ENCODE data around the gene ELOVL5.

ELOVL5 gene

DNA sequence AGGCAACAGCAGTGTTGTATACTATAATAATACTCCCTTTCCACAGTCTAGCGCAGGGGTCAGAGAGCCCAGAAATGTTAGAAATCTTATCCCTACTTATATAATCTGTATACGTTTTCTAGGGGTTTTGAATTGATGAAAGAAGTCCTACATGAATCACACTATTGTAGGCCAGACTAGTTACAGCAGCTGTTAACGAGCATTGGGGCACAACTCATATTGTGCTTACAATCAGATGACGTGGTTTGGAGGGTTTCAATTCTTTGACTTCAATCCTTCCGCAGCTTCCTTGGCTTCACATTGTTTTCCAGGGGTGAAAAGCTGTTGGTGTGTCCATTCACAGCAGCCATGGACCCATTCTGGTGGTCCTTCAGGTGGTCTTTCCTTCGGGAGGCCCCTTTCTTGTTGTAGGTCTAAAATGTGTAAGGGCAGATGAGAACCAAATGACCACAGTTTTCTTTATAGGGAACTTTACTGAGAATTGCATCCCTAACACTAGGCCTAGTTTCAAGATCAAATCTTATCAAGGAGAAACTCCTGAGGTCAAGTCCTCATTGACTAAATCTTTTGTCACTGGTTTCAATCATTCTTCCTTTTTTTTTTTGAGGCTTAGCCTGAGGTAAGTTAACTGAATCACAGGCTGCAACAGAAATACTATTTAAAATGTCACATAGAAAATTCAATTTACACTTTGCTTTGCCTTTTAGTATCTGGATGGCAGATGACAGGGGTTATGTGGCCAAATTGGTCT lies 79.7 kb downstream of the ELOVL5 start:
- no peak for DNase-seq

DNA sequence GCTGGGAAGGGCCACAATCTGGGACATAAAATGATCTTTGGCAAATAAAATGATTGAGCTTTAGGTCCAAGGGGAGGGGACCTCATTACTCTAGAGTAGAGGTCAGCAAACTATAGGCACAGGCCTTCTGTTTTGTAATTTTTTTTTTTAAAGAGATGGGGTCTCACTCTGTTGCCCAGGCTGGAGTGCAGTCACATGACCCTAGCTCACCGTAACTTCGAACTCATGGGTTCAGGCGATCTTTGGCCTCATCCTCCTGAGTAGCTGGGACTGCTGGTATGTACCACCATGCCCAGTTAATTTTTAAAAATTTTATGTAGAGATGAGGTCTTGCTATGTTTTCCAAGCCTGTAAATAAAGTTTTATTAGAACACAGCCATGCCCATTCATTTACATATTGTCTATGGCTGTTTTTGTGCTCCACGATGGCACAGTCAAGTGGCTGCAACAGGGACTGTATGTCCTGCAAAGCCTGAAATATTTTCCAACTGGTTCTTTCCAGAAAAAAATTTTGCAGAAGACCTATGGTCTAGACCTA lies 82.1 kb downstream of the ELOVL5 start:
- no peak for DNase-seq

GRCh38 chr6:53264915-53265607 lies 83.7 kb downstream of the ELOVL5 start:
- DNase-seq = no peak

GRCh38 chr6:53264337-53264736 lies 84.4 kb downstream of the ELOVL5 start:
- DNase-seq = no peak

- DNase-seq = no peak
Measured at GRCh38 chr6:53263917-53264316, 84.8 kb downstream of the ELOVL5 start.

GRCh38 chr6:53259860-53260580 lies 88.7 kb downstream of the ELOVL5 start:
- DNase-seq = no peak

DNA sequence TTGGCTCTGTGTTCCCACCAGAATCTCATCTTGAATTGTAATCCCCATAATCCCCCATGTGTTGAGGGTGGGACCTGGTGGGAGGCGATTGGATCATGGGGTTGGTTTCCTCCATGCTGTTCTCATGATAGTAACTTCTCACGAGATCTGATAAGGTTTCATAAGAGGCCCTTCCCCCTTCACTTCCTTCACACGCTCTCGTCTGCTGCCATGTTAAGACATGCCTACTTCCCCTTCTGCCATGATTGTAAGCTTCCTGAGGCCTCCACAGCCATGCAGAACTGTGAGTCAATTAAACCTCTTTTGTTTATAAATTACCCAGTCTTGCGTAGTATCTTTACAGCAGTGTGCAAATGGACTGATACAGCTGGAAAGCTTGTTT lies 90.0 kb downstream of the ELOVL5 start:
- DNase-seq = no peak

DNA sequence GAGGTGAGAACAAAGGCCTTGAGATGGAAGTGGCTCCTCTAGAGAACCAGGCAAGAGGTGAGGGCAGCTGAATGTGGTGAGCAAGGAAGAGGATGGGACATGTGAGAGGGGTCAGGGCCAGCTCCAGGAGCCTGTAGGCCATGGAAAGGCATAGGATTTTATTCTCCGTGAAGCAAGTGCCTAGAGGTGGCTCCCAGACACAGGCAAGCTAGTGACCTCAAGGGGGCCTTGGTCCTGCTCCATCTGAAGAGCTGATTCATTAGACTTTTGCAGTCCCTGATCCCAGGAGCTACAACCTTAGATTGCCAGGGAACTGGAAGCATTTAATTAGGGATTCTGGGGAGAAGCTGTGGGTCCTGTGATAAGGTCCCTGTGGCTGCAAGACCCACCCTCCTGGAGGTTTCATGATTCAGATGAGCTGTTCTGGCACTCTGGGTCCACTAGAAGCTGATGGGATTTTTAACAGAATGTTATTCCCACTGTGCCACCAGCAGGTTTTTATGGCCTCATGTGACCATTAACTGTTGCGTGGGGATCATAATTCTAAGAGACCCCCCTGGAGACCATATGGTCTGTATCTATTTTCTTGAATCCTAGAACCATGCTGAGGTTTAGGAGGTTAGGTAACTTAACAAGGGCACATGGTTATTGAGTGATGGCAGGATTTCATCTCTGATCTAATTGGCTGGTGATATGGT lies 90.5 kb downstream of the ELOVL5 start:
- no peak for DNase-seq

GRCh38 chr6:53257533-53257932 lies 91.2 kb downstream of the ELOVL5 start:
- DNase-seq = no peak

DNA sequence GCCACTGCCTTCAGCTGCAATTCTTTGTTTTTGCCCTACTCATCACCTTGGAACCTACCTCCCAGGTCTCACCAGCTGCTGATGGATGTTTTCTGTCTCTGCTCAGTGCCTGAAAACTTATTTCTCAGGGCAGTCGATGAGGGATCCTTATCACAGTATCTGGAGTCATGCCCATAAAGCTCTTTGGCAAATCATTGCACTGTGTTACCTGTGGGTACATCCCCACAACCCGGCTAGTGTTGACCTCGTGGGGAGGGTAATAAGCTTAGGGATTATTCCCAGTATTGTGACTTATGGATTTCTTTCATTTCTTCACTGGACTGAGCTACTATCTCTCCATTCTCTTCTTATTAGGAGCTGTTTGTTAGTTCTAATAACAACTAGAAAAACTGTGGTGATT lies 91.7 kb downstream of the ELOVL5 start:
- no peak for DNase-seq

DNA sequence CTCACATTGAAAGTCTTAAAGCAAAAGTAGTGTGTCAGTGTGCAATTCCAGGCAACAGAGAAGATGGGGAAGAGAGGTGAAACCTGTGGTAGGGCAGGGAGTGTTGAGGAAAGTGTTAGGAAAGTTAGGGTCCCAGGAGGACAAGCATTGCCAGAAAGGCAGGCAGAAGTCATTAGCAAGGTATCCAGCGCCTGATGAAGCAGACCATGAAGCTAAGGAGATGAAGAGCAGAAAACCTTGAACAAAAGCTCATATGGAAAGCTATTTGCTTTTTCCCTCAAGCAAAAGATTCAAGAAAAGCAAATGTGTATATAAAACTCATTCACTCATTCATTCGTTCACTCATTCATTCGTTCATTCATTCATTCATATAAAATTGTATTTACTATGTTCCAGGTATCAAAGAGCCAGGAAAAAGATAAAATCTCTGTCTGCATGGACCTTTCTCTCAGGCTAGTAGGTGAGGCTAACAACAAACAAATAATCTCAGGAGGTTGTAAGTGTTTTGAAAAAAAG lies 96.5 kb downstream of the ELOVL5 start:
- no peak for DNase-seq

DNA sequence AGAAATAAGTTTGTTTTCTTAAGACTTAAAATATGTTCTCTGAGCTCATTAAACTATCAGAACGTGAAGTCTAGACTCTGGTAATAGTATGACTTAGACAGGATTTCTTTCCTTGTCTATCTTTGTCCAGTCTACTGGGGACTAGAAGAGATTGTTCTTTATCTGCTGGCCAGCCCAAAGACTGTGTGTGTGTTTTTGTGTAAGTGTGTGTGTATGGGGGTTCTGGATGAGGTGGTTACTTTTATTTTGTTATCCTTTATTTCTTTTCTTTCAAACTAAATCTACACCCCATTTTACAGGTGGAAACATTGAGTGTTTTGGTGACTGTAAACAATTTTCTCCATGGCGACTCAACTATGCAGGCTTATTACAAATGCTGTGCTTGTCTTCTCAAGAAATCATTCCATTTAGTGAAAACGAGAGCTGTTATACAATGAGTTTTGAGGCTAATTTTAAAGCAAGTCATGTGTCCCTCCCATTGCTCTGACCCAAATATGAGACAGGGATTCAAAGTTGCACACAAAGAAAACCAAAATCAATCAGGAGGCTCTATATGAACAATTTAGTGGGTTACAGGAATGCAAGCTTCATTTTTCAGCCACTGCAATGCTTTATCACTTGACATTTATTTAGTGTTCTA lies 97.6 kb downstream of the ELOVL5 start:
- DNase-seq = no peak

DNA sequence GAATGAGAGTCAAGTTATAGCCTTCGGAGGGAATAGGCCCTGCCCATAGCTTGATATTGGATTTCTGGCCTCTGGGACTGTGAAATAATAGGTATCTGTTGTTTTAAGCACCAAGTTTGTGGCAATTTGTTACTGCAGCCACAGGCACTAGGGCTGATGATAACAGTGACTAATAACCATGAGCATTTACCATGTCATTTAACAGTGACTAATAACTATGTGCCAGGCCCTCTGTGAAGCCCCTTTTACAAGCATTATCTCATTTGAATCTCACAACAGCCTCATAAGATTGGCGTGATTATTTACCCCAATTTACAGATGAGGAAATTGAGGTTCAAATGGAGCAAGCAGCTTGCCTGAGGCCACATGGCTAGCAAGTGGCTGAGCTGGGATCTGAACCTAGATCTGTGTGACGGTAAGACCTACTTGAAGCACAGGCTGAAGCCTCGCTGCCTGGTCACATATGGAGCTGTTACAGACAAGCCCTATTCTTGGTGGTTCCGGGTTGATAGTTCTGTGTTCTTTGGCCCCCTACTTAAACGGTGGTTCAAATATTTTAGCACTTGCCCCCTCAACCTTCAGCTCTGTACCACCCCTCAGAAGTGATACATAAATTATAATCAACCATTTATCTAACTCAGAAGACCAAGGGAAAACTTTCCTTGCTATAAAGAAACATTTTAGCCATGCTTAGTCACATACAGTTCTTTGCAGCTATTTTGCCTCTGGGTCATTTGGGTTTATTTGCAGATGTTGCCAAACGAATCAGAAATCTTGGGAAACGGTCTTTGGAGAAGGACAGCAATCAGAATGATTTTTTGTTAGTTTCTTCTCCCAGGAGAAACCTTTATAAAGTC lies 98.3 kb downstream of the ELOVL5 start:
- no peak for DNase-seq

DNA sequence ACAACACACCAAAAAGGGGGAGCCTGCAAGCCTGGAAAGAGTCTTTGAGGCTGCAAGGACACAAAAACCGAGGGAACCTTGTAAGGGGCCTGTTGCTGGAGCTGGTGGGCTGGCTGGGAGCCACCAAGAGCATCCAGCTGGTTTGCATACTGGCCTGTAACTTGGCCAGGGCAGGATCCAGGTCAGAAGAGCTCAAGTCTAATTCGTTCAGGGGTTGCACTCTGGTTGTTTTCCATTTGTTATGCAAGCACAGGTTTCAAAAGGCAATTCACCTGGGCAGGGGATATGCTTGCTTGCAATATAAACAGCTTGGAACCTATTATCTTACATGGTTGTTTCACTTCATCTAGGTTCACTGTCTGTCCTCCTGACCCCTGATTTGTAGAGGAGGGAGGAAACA lies 101.8 kb downstream of the ELOVL5 start:
- DNase-seq = no peak

- no peak for DNase-seq
Measured at GRCh38 chr6:53244958-53245357, 103.8 kb downstream of the ELOVL5 start.

GRCh38 chr6:53244399-53244931 lies 104.3 kb downstream of the ELOVL5 start:
- no peak for DNase-seq

DNA sequence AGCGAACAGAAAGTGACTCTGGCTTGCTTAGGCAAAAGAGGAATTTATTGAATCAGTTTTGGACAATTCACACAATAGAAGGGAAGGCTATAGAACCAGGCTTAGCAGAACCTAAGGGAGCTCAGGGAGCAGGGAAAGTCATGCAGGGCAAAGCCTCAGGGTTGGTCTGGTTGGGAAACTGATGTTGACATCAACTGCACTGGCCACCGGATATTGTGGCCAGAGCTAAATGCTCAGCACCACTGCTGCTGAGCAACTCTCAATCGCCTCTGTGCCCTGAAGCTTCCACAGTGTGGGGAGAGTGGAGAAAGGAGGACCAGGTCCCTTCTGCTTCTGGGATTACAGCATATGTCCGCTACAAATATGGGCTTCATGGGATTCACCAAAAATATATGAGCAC lies 106.8 kb downstream of the ELOVL5 start:
- no peak for DNase-seq

DNA sequence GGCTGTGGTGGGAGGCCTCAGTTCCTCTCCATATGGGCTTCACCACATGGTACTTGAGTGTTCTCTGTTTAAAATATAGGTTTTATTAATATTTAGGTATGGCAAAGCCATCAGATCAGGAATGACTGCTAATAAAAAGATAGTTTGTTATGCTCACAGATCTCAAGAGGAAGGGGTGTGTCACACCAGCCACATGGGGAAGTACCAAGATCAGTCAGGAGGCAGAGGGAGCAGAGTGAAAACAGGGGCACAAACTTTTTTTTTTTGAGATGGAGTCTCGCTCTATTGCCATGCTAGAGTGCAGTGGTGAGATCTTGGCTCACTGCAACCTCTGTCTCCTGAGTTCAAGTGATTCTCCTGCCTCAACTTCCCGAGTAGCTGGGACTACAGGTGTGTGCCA lies 108.0 kb downstream of the ELOVL5 start:
- no peak for DNase-seq

- DNase-seq = no peak
Measured at GRCh38 chr6:53240139-53240538, 108.6 kb downstream of the ELOVL5 start.

- DNase-seq = no peak
Measured at GRCh38 chr6:53239526-53239925, 109.2 kb downstream of the ELOVL5 start.

DNA sequence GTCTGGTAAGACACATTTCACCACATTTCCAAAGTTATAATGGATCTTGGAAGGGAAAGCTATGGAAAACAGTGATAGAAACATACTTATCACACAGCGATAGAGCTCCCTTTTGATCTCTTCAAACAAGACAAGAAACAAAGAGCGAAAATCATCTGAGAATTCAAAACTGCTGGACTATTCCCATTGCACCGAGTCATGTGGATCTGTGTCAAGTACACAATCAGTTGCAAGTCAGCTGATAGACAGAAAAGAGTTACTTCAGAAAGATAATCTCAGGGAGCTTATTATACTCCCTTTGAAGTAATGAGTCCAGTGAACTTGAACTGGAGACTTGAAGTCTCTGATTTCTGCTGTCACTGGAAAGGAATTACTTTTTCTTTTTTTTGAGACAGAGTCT lies 110.4 kb downstream of the ELOVL5 start:
- no peak for DNase-seq

All from activated effector memory CD4-positive, alpha-beta T cell treated with Interleukin-2 at 50 U/mL for 16 hours (primary cell).